Hepatocyte (in vitro differentiated cells): ENCODE results near the gene GPR39.
A peak's percentile ranks its signal among the peaks of the same experiment; 100 is the strongest.

Source experiments
- EZH2phosphoT487 ChIP-seq: fragments of 200-600 bp; sonication (generic); IDR thresholded peaks from one replicate; pipeline ENCODE4 v1.6.1; 2018; ENCODE audit warnings: antibody characterized with exemption, mild to moderate bottlenecking, low read depth, moderate library complexity; ENCODE audit not compliant: unreplicated experiment, severe bottlenecking
- TF ChIP-seq, protein P1 (sequence below): fragments of 200-600 bp; sonication (generic); IDR thresholded peaks from 2 replicates; pipeline ENCODE4 v1.5.1; 2016; ENCODE audit warnings: antibody characterized with exemption, mild to moderate bottlenecking; ENCODE audit not compliant: poor library complexity

GRCh38 chr2:132420816-132421805 lies 4.5 kb downstream of the GPR39 start:
- TF ChIP-seq, protein P1, sequence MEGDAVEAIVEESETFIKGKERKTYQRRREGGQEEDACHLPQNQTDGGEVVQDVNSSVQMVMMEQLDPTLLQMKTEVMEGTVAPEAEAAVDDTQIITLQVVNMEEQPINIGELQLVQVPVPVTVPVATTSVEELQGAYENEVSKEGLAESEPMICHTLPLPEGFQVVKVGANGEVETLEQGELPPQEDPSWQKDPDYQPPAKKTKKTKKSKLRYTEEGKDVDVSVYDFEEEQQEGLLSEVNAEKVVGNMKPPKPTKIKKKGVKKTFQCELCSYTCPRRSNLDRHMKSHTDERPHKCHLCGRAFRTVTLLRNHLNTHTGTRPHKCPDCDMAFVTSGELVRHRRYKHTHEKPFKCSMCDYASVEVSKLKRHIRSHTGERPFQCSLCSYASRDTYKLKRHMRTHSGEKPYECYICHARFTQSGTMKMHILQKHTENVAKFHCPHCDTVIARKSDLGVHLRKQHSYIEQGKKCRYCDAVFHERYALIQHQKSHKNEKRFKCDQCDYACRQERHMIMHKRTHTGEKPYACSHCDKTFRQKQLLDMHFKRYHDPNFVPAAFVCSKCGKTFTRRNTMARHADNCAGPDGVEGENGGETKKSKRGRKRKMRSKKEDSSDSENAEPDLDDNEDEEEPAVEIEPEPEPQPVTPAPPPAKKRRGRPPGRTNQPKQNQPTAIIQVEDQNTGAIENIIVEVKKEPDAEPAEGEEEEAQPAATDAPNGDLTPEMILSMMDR: peak; percentile 14
- no peak for TF ChIP-seq EZH2phosphoT487
